ENCODE measurements around the gene RAD51B. TPM values are rescaled to one million over a fixed set of nuclear protein-coding genes. Genes with fewer than 3 reads are reported as not detected.
A peak's percentile ranks its signal among the peaks of the same experiment; 100 is the strongest.

Gene RAD51B
- total RNA-seq, 6 experiments from 2014 or later: 2.7 to 5.8 (median 4.3) TPM

DNA sequence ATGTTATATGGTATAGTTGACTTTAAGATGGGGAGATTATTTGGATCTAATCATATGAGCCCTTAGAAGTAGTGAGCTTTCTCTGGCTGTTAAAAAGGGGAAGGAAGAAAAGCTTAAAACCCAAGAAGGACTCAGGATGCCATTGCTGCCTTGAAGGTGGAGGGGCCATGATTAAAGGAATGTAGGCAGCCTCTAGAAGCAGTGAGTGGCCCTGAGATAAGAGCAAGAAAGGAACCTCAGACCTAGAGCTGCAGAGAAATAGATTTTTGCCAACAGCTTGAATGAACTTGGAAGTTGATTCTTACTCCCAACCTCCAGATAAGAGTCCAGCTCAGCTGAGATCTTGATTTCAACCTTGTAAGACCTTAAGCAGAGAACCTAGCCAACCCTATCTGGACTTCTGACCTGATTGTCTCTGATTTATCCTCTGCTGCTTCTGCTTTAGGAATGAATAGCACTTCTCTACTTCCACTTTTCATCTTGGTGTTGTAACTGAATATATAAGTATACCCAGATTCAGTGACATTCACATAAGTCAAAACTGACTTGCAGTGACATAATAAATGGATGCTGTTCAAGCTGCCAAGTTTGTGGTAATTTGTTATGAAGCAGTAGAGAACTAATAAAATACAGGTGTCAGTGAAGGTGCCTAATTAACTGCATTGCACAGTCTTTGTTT, 33.5 kb downstream of the RAD51B start:
- DNase-seq: no peak
- TF ChIP-seq POLR2A (IDR thresholded peaks at IDR 0.05): no peak
- TF ChIP-seq, protein P1, sequence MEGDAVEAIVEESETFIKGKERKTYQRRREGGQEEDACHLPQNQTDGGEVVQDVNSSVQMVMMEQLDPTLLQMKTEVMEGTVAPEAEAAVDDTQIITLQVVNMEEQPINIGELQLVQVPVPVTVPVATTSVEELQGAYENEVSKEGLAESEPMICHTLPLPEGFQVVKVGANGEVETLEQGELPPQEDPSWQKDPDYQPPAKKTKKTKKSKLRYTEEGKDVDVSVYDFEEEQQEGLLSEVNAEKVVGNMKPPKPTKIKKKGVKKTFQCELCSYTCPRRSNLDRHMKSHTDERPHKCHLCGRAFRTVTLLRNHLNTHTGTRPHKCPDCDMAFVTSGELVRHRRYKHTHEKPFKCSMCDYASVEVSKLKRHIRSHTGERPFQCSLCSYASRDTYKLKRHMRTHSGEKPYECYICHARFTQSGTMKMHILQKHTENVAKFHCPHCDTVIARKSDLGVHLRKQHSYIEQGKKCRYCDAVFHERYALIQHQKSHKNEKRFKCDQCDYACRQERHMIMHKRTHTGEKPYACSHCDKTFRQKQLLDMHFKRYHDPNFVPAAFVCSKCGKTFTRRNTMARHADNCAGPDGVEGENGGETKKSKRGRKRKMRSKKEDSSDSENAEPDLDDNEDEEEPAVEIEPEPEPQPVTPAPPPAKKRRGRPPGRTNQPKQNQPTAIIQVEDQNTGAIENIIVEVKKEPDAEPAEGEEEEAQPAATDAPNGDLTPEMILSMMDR (IDR thresholded peaks at IDR 0.05): no peak
- peak in 3 of 4 donors; percentile 34 to 68 (median 65) for ATAC-seq
- H3K27me3 ChIP-seq: no peaks in the 10 kb centered on the region
- no peaks in the 10 kb centered on the region for H3K4me1 ChIP-seq
- H3K9me3 ChIP-seq: no peaks in the 10 kb centered on the region
- H3K4me3 ChIP-seq: no peak overlapping the region
- peak overlapping the region in 1 of 3 donors; percentile 17 for H3K27ac ChIP-seq
- intact Hi-C loops (cut with DNase I): no loop called here
- no peaks in the 10 kb centered on the region for H3K36me3 ChIP-seq

DNA sequence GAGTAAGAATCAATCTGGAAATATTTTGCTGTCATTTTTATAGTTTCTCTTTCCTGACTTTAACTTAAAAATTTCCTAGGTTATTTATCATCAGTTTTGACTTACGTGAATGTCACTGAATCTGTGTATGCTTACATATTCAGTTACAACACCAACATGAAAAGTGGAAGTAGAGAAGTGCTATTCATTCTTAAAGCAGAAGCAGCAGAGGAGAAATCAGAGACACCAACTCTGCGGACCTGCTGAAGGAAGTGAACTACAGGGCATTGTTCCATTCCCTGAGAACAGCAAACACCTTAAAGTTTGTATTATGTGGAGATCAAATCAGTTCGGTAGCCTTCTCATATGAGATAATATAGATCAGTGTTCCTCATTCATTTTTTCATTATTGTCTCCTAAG, 34.1 kb downstream of the RAD51B start:
- H3K4me1 ChIP-seq: no peaks in the 10 kb centered on the region
- DNase-seq (no peak), ATAC-seq (peak; percentile 37 to 69 (median 56))
- H3K9me3 ChIP-seq: no peaks in the 10 kb centered on the region
- TF ChIP-seq, protein P1 (IDR thresholded peaks at IDR 0.05): no peak
- TF ChIP-seq POLR2A (IDR thresholded peaks at IDR 0.05): no peak
- H3K27me3 ChIP-seq: no peaks in the 10 kb centered on the region
- WGBS (ENCODE audit: insufficient coverage, low coverage, low lambda C conversion rate, missing lambda C conversion rate): 56% methylated on average over 3 of the region's 3 CpGs
- H3K36me3 ChIP-seq: no peaks in the 10 kb centered on the region
- peak overlapping the region in 1 of 3 donors; percentile 17 for H3K27ac ChIP-seq
- intact Hi-C loops (cut with DNase I): no loop called here
- no peak overlapping the region for H3K4me3 ChIP-seq

DNA sequence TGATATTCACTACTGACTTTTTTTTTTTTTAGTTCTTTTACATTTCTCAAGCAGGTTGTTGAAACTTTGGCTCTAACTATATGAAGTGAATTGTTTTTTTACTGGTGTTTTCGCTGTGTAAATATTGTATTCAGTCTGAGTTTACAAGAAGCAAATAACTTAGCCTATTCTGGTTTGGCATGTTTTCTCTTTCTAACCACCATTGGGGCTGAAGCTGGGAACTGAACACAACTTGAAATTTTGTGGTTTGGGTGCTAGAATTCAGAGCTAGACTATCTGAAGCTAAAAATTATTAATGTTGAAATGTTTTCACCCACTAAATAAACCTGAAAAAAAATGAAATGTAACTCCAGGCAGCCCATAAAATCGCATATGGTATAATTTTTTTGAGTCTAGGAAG, 37.2 kb downstream of the RAD51B start:
- WGBS (ENCODE audit: insufficient coverage, low coverage, low lambda C conversion rate, missing lambda C conversion rate): 69% methylated on average over 2 of the region's 2 CpGs
- Histone ChIP-seq H3K4me1 (no peaks in the 10 kb centered on the region), H3K27ac (no peak overlapping the region), H3K9me3 (no peaks in the 10 kb centered on the region), H3K27me3 (no peaks in the 10 kb centered on the region), H3K36me3 (no peaks in the 10 kb centered on the region), H3K4me3 (no peak overlapping the region)
- DNase-seq (no peak), ATAC-seq (no peak)
- TF ChIP-seq, protein P1 (IDR thresholded peaks at IDR 0.05): no peak
- no peak for TF ChIP-seq POLR2A (IDR thresholded peaks at IDR 0.05)
- intact Hi-C loops (cut with DNase I): no loop called here

DNA sequence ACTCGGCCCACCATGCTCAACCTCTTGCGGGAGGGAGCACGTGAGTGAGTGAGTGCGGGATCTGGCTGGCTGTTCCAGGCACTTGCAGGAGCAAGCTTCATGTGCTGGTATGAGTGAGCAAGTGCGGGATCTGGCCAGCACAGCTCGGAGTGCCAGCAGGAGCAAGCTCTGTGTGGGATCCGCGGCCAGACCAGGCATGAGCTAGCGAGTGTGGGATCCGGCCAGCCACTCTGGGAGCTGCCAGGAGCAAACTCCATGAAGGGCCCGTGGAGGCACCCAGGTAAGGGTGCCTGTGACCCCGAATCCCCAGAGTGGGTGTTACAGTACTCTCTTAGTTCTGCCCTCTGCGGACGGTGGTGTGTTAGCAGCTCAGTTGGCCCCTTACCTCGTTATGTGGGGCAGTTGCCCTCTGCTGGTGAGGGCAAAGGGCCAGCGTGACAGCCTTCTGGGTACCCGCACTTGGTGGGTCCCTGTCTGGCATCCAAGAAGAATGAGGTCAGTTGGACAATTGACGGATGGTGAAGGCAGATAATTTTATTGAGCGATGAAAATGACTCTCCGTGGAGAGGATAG, 38.3 kb downstream of the RAD51B start:
- Histone ChIP-seq H3K27ac (no peak overlapping the region), H3K4me1 (no peaks in the 10 kb centered on the region), H3K36me3 (no peaks in the 10 kb centered on the region), H3K4me3 (no peak overlapping the region), H3K9me3 (no peaks in the 10 kb centered on the region), H3K27me3 (no peaks in the 10 kb centered on the region)
- peak in 2 of 3 donors; percentile 21 to 53 for DNase-seq
- ATAC-seq: no peak
- TF ChIP-seq, protein P1 (IDR thresholded peaks at IDR 0.05): no peak
- TF ChIP-seq POLR2A (IDR thresholded peaks at IDR 0.05): no peak
- 62% methylated on average over 4 of the region's 20 CpGs for WGBS (ENCODE audit: insufficient coverage, low coverage, low lambda C conversion rate, missing lambda C conversion rate)
- intact Hi-C loops (cut with DNase I): no loop called here
